A673 (cell line): ENCODE data around the gene SWSAP1.

Source experiments
- EZH2 ChIP-seq: fragments of 200-600 bp; sonication (generic); IDR thresholded peaks from 2 replicates; pipeline ENCODE4 v1.6.1; 2017; ENCODE audit warnings: borderline replicate concordance, low read depth, mild to moderate bottlenecking, mixed read lengths, antibody characterized with exemption, low read length; ENCODE audit not compliant: poor library complexity, severe bottlenecking
- TF ChIP-seq, protein P1 (sequence below): fragments of 300-800, 200-600 bp; sonication (generic); conservative IDR thresholded peaks from 2 replicates; pipeline ENCODE4 v1.5.1; 2017; ENCODE audit warnings: low read depth, mild to moderate bottlenecking, antibody characterized with exemption, low read length, moderate library complexity, mixed read lengths

DNA sequence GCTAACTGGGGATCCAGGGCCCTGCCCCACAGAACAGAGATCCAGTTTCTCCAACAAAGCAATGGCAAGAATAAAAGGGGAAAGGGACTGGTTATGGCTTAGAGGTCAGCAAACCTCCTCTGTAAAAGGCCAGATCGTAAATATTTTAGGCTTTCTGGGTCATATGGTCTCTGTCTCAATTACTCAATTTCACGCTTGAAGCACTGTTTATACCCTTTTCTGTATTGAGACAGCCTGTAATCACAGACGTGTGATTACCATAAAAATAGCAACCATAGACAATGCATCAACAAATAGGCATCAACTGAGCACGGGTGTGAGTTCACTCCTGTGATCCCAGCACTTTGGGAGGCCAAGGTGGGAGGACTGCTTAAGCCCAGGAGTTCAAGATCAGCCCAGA lies 44.3 kb upstream of the SWSAP1 start:
- TF ChIP-seq, protein P1, sequence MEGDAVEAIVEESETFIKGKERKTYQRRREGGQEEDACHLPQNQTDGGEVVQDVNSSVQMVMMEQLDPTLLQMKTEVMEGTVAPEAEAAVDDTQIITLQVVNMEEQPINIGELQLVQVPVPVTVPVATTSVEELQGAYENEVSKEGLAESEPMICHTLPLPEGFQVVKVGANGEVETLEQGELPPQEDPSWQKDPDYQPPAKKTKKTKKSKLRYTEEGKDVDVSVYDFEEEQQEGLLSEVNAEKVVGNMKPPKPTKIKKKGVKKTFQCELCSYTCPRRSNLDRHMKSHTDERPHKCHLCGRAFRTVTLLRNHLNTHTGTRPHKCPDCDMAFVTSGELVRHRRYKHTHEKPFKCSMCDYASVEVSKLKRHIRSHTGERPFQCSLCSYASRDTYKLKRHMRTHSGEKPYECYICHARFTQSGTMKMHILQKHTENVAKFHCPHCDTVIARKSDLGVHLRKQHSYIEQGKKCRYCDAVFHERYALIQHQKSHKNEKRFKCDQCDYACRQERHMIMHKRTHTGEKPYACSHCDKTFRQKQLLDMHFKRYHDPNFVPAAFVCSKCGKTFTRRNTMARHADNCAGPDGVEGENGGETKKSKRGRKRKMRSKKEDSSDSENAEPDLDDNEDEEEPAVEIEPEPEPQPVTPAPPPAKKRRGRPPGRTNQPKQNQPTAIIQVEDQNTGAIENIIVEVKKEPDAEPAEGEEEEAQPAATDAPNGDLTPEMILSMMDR, result no peak
- no peak for TF ChIP-seq EZH2
